Bone marrow (tissue), 2 donors: ENCODE measurements around the gene FBXL13.
"Not testable (repeated sequence)": the region's sequence is repeated elsewhere in the genome, so short reads cannot be mapped to it uniquely, and the experiment has no call there.

ENCODE experiments used
- DNase-seq, 2 donors: peaks; one replicate each; lab custom pipeline; 2025; lab: John Stamatoyannopoulos, UW

Gene FBXL13

GRCh38 chr7:102814025-102814471 lies 260.5 kb downstream of the FBXL13 start:
- no peak for DNase-seq

GRCh38 chr7:102813191-102814024 lies 261.2 kb downstream of the FBXL13 start:
- DNase-seq = no peak

- DNase-seq = no peak
These were observed 262.5 kb downstream of the FBXL13 start for GRCh38 chr7:102811942-102812678.

- DNase-seq = no peak
These were observed 263.7 kb downstream of the FBXL13 start for GRCh38 chr7:102810916-102811315.

GRCh38 chr7:102806613-102807012 lies 268.0 kb downstream of the FBXL13 start:
- DNase-seq = no peak

- not testable (repeated sequence) for DNase-seq
These were observed 278.5 kb downstream of the FBXL13 start for GRCh38 chr7:102795987-102796595.

- DNase-seq = not testable (repeated sequence)
These were observed 280.0 kb downstream of the FBXL13 start for GRCh38 chr7:102794567-102794966.

- not testable (repeated sequence) for DNase-seq
These were observed 282.8 kb downstream of the FBXL13 start for GRCh38 chr7:102791831-102792230.

- DNase-seq = not testable (repeated sequence)
These were observed 283.2 kb downstream of the FBXL13 start for GRCh38 chr7:102791367-102791766.

- DNase-seq = not testable (repeated sequence)
These were observed 284.1 kb downstream of the FBXL13 start for GRCh38 chr7:102790364-102791100.

- DNase-seq = not testable (repeated sequence)
These were observed 285.8 kb downstream of the FBXL13 start for GRCh38 chr7:102788770-102789169.

- not testable (repeated sequence) for DNase-seq
These were observed 293.7 kb downstream of the FBXL13 start for GRCh38 chr7:102780926-102781325.

GRCh38 chr7:102778663-102779062 lies 295.9 kb downstream of the FBXL13 start:
- DNase-seq = not testable (repeated sequence)

- DNase-seq = not testable (repeated sequence)
These were observed 298.4 kb downstream of the FBXL13 start for GRCh38 chr7:102776217-102776616.

GRCh38 chr7:102770467-102770866 lies 304.1 kb downstream of the FBXL13 start:
- DNase-seq = not testable (repeated sequence)

GRCh38 chr7:102769657-102770192 lies 304.9 kb downstream of the FBXL13 start:
- not testable (repeated sequence) for DNase-seq

GRCh38 chr7:102763295-102763905 lies 311.2 kb downstream of the FBXL13 start:
- not testable (repeated sequence) for DNase-seq
